Breast epithelium (tissue), 3 donors: ENCODE data around the gene TDRD1.

ENCODE experiments used
- POLR2AphosphoS5 ChIP-seq, 3 donors: sonication (generic); formaldehyde crosslinking; IDR thresholded peaks; one replicate each; pipeline ENCODE4 v1.6.1; 2017; ENCODE audit warnings: antibody characterized with exemption in 3 of 3
- TF ChIP-seq, protein P1 (sequence below), 3 donors: fragments of 450-650 bp; IDR thresholded peaks; one replicate each; pipeline ENCODE4 v1.5.1; 2016 to 2017; ENCODE audit warnings: antibody characterized with exemption in 3 of 3, mild to moderate bottlenecking in 3 of 3, moderate library complexity in 3 of 3

DNA sequence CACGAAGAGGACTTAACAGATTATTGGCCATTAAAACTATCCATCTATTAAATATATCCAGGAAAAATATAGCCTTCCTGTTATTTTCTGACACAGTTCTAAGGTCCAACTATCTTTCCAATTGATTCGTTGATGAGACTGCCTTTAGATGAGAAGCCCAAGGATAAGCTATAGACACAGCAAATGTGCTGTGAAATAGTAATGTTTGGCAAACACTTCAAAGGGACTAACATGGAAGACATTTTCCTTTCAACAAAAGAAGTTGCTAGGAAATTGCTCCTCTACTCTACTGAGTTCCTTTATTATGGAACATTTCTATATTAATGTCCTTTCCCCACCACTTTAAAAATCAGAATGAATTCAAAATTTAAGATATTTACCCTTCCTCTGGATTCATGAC lies 43.7 kb upstream of the TDRD1 start:
- TF ChIP-seq, protein P1, sequence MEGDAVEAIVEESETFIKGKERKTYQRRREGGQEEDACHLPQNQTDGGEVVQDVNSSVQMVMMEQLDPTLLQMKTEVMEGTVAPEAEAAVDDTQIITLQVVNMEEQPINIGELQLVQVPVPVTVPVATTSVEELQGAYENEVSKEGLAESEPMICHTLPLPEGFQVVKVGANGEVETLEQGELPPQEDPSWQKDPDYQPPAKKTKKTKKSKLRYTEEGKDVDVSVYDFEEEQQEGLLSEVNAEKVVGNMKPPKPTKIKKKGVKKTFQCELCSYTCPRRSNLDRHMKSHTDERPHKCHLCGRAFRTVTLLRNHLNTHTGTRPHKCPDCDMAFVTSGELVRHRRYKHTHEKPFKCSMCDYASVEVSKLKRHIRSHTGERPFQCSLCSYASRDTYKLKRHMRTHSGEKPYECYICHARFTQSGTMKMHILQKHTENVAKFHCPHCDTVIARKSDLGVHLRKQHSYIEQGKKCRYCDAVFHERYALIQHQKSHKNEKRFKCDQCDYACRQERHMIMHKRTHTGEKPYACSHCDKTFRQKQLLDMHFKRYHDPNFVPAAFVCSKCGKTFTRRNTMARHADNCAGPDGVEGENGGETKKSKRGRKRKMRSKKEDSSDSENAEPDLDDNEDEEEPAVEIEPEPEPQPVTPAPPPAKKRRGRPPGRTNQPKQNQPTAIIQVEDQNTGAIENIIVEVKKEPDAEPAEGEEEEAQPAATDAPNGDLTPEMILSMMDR (IDR thresholded peaks at IDR 0.05) = no peak
- TF ChIP-seq POLR2AphosphoS5 (IDR thresholded peaks at IDR 0.05) = no peak
